ENCODE measurements around the gene SWAP70.

GRCh38 chr11:9664276-9665171 is 647 bp downstream of the SWAP70 start:
- no peak; the same call in 1 of the 2 replicates for TF ChIP-seq YY1 (IDR thresholded peaks at IDR 0.05; ENCODE audit: low read depth)
- TF ChIP-seq MAX (IDR thresholded peaks at IDR 0.05): no peak; the same call in 1 of the 2 replicates
- no peak for TF ChIP-seq TAF1 (IDR thresholded peaks at IDR 0.05; ENCODE audit: low read depth)
- TF ChIP-seq CREB1 (IDR thresholded peaks at IDR 0.05; ENCODE audit: low read depth): no peak

Data from Ishikawa (cell line).